OCI-LY3 (cell line): ENCODE results near the gene CASK.

ENCODE experiments used
- H2AFZ ChIP-seq: fragments of 200-600, 300-600 bp; shearing (Covaris generic); 2 replicates; pipeline ENCODE4 v1.6.0; 2014; ENCODE audit warnings: antibody characterized with exemption, low read depth, low read length
- H3K27ac ChIP-seq: fragments of 200-600, 300-600 bp; sonication (generic); 2 replicates; pipeline ENCODE4 v1.5.1; 2014; ENCODE audit warnings: mild to moderate bottlenecking, low read length, moderate library complexity, mixed read lengths
- H3K27me3 ChIP-seq: fragments of 200-600, 300-600 bp; sonication (generic); 2 replicates; pipeline ENCODE4 v1.6.1; 2014; ENCODE audit warnings: low read depth, low read length, mixed read lengths
- H3K36me3 ChIP-seq: fragments of 200-600, 300-600 bp; sonication (generic); replicated peaks from 2 replicates; pipeline ENCODE3; 2014; ENCODE audit warnings: low read depth, low read length, mixed read lengths
- H3K4me1 ChIP-seq: fragments of 300-600, 200-600 bp; sonication (generic); 2 replicates; pipeline ENCODE4 v1.6.1; 2014; ENCODE audit warnings: low read length, mixed read lengths
- H3K4me2 ChIP-seq: fragments of 200-600, 300-600 bp; sonication (generic); 2 replicates; pipeline ENCODE4 v1.6.1; 2014; ENCODE audit warnings: low read length, mixed read lengths
- H3K4me3 ChIP-seq: fragments of 300-600, 200-600 bp; sonication (generic); 2 replicates; pipeline ENCODE4 v1.5.1; 2014; ENCODE audit warnings: antibody characterized with exemption, mild to moderate bottlenecking, low read length, moderate library complexity
- H3K79me2 ChIP-seq: fragments of 300-600, 200-600 bp; shearing (Covaris generic); 2 replicates; pipeline ENCODE4 v1.6.1; 2014; ENCODE audit warnings: mild to moderate bottlenecking, low read length, mixed read lengths
- H3K9ac ChIP-seq: fragments of 300-600, 200-600 bp; shearing (Covaris generic); 2 replicates; pipeline ENCODE4 v1.6.0; 2014; ENCODE audit warnings: mild to moderate bottlenecking, low read length, moderate library complexity
- H3K9me3 ChIP-seq: fragments of 200-600, 300-600 bp; shearing (Covaris generic); 2 replicates; pipeline ENCODE4 v1.6.1; 2014; ENCODE audit warnings: low read length, mixed read lengths; ENCODE audit not compliant: insufficient read depth
- H4K20me1 ChIP-seq: fragments of 200-600, 300-600 bp; sonication (generic); 2 replicates; pipeline ENCODE4 v1.6.1; 2016; ENCODE audit warnings: low read length, mixed read lengths; ENCODE audit not compliant: insufficient read depth
- EZH2phosphoT487 ChIP-seq: fragments of 200-600 bp; shearing (Covaris generic); IDR thresholded peaks from 2 replicates; pipeline ENCODE4 v1.6.1; 2018; ENCODE audit warnings: antibody characterized with exemption, mixed run types, low read depth
- TF ChIP-seq, protein P1 (sequence below): fragments of 200-600, 300-600 bp; sonication (generic); IDR thresholded peaks from 2 replicates; pipeline ENCODE4 v1.5.1; 2014; ENCODE audit warnings: antibody characterized with exemption, low read length, low read depth

CASK gene

DNA sequence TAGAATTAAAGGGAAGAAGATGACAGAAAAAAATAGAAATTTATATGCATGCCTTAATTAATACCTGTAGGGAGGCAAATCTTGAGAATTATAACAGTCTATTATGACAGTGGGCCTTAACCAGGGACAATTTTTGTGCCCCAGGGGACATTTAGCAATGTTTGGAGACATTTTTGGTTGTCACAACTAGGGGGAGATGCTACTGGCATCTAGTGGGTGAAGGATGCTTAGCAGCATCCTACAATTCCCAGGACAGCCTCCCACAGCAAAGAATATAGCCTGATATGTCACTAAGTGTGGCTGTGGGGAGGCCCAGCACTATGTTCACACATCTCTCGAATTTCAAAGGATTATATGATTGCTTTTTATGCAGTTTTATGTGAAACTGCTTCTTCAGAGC, 188.8 kb downstream of the CASK start:
- Histone ChIP-seq H3K9ac (peak overlapping the region; percentile 38; the same call in 1 of the 2 replicates), H3K4me3 (peak overlapping the region; percentile 55), H3K4me2 (peak overlapping the region; percentile 77), H3K36me3 (peaks cover 3% of the 10 kb centered on the region), H3K27ac (peak overlapping the region; percentile 82), H4K20me1 (peaks cover 15% of the 10 kb centered on the region; the same call in 1 of the 2 replicates), H2AFZ (no peak overlapping the region), H3K4me1 (peaks cover 31% of the 10 kb centered on the region), H3K79me2 (no peaks in the 10 kb centered on the region), H3K9me3 (no peaks in the 10 kb centered on the region), H3K27me3 (no peaks in the 10 kb centered on the region)
- TF ChIP-seq, protein P1, sequence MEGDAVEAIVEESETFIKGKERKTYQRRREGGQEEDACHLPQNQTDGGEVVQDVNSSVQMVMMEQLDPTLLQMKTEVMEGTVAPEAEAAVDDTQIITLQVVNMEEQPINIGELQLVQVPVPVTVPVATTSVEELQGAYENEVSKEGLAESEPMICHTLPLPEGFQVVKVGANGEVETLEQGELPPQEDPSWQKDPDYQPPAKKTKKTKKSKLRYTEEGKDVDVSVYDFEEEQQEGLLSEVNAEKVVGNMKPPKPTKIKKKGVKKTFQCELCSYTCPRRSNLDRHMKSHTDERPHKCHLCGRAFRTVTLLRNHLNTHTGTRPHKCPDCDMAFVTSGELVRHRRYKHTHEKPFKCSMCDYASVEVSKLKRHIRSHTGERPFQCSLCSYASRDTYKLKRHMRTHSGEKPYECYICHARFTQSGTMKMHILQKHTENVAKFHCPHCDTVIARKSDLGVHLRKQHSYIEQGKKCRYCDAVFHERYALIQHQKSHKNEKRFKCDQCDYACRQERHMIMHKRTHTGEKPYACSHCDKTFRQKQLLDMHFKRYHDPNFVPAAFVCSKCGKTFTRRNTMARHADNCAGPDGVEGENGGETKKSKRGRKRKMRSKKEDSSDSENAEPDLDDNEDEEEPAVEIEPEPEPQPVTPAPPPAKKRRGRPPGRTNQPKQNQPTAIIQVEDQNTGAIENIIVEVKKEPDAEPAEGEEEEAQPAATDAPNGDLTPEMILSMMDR: peak; percentile 67
- no peak for TF ChIP-seq EZH2phosphoT487

DNA sequence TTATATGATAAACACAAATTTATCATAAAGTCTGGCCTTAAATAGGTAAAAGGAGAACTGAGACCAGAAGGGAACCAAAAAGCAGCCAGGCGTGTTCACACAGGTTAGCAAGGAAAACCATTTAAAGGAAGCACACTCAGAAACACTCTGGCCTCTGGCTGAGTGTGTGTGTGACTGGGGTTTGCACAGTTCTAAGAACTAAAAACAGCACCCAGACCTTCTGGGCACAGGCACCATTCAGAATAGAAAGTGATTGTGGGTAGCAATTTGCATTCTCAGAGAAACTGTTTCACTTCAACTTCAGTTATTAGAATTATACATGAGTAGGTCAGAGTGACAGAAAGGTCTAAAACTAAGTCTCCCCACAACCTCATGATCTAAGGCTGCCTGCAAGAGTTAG, 189.4 kb downstream of the CASK start:
- H3K27ac ChIP-seq: peak overlapping the region; percentile 82

DNA sequence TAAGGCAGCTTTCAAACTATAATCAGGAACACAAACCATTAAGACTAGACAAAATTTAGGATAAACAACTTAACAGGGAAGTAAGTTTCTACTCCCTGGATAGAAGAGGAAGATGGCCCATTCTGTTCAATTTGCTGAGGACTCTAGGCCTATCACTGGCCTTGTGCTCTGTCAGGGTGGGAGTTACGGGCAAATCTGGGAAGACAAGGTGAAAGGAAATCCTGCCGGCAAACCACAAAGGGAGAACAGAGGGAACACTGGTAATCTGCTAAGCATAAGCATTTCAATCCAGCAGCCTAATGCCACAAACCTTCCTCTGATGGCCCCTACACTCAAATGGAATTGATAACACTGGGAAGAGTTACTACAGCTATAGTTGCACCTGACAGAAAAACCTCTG, 191.1 kb downstream of the CASK start:
- Histone ChIP-seq H3K4me3 (no peak overlapping the region), H3K27me3 (no peaks in the 10 kb centered on the region)

More for the DNA sequence above, 189.4 kb downstream of the CASK start:
- Histone ChIP-seq H3K27me3 (no peaks in the 10 kb centered on the region), H3K9me3 (no peaks in the 10 kb centered on the region), H3K79me2 (no peaks in the 10 kb centered on the region), H3K4me2 (peak overlapping the region; percentile 77), H2AFZ (no peak overlapping the region), H3K9ac (no peak overlapping the region), H3K4me3 (peak overlapping the region; percentile 55), H3K4me1 (peaks cover 29% of the 10 kb centered on the region), H3K36me3 (peaks cover 3% of the 10 kb centered on the region), H4K20me1 (peaks cover 15% of the 10 kb centered on the region; the same call in 1 of the 2 replicates)
- TF ChIP-seq EZH2phosphoT487: peak; percentile 84
- TF ChIP-seq, protein P1: no peak

DNA sequence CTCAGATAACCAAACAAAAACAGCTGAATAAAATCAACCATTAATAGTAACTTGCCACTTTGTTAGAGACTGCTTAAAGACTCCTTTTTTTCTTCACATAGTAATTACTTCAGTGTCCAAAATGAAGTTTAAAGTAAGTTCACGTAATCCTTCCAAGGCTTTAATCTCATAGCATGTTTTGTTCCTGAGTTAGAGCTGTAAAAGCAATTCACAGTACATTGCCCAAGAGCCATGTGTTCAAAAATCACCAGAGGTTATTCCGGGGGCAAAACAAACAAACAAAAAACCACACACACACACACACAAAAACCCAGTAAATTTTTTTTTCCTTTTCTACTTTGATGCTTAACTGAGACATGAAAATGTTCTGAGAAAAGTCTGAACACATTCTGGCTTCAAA, 193.3 kb downstream of the CASK start:
- Histone ChIP-seq H3K27ac (no peak overlapping the region), H3K36me3 (peaks cover 3% of the 10 kb centered on the region), H3K9me3 (no peaks in the 10 kb centered on the region), H4K20me1 (peaks cover 19% of the 10 kb centered on the region; the same call in 1 of the 2 replicates), H3K4me2 (no peak overlapping the region), H3K4me1 (peaks cover 21% of the 10 kb centered on the region), H3K27me3 (no peaks in the 10 kb centered on the region), H3K9ac (no peak overlapping the region), H3K79me2 (no peaks in the 10 kb centered on the region), H2AFZ (no peak overlapping the region), H3K4me3 (no peak overlapping the region)
- TF ChIP-seq, protein P1: no peak
- no peak for TF ChIP-seq EZH2phosphoT487

More for the DNA sequence above, 191.1 kb downstream of the CASK start:
- Histone ChIP-seq H3K27ac (no peak overlapping the region), H3K36me3 (peaks cover 3% of the 10 kb centered on the region), H3K9ac (no peak overlapping the region), H2AFZ (no peak overlapping the region), H3K4me1 (peaks cover 25% of the 10 kb centered on the region), H3K4me2 (no peak overlapping the region), H4K20me1 (peaks cover 15% of the 10 kb centered on the region; the same call in 1 of the 2 replicates), H3K79me2 (no peaks in the 10 kb centered on the region), H3K9me3 (no peaks in the 10 kb centered on the region)
- TF ChIP-seq, protein P1: no peak
- no peak for TF ChIP-seq EZH2phosphoT487
